Activated CD4-positive, alpha-beta T cell treated with anti-CD3 and anti-CD28 coated beads, Interleukin-2, Interleukin-6, amounts not matched to agents 100 ng/mL and 50 ng/mL, durations not matched to agents 16 hours and 8 hours (primary cell): ENCODE measurements around the gene NIPAL4.

Source experiments
- DNase-seq: peaks from one replicate; pipeline ENCODE4 v3.0.0-alpha.2; 2020

The NIPAL4 gene

DNA sequence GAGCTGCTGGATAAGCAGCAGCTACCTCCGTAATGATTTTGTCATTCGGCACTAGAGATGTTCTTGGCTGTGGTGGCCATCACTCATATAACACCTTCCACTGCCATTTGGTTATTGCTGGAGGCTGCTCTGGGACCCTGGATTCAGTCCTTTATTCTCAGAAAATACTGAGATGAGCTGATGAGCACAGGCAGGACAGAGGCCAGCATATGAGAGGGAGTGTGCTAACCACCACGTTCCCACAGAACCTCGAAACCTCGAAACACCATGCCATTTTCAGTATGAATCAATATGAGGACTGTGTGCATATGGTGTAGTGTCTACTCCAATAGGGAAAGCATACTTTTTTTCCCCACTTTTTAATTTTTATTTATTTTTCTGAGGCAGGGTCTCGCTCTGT is 59.0 kb downstream of the NIPAL4 start:
- DNase-seq, result peak; percentile 62

GRCh38 chr5:157519579-157520253 is 59.7 kb downstream of the NIPAL4 start:
- DNase-seq, result no peak

DNA sequence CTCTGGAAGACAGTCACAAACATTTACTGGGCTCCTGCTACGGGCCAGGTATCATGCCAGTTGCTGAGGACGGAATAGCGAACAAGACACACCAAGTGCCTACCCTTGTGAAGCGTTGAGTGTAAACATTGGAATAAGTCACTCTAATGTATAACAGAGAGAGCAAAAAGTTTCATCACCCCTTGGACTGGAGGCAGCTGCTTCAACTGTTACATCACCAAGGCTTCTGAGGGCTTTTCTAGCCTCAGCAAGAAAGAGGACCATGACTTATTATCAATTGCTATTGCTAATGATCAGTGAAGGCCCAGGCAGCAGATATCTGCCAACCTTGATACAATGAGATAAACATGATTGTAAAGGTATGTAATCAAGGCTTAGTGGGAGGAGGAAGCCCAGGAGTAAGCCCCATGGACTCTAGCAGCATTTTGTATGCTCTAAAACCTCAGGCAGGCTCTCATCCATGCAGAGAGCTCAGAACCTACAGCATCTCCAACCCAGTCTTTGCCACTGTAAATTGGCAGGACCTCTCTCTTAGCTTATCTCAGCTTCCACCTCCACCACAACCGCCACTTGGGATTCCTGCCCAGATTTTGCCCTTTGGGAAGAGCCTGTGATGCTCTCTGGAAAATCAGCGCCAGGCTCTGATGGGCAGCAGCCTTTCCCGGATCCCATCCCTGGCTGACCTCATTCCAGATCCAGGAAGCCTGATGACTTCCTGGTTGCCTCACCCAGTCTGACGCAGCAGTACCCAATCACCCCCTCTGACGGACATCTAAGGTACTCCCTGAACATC is 61.1 kb downstream of the NIPAL4 start:
- no peak for DNase-seq

- no peak for DNase-seq
These were observed 61.7 kb downstream of the NIPAL4 start for GRCh38 chr5:157521704-157522029.

- no peak for DNase-seq
These were observed 64.0 kb downstream of the NIPAL4 start for GRCh38 chr5:157523976-157524375.
